Right atrium auricular region (tissue), 2 donors: ENCODE measurements around the gene CLEC16A. TPM values are rescaled to one million over a fixed set of nuclear protein-coding genes. Genes with fewer than 3 reads are reported as not detected.

Experiments
- DNase-seq: peaks from one replicate; pipeline ENCODE4 v3.0.0-alpha.2; 2019; ENCODE audit warnings: low spot score
- H3K27ac ChIP-seq, 2 donors: fragments of 200-600 bp; sonication (generic); 1 replicate in 1 of 2; 2 replicates in 1 of 2; pipeline ENCODE4 v1.5.1; 2016 to 2019
- H3K27me3 ChIP-seq, 2 donors: fragments of 200-600 bp; sonication (generic); one replicate each; pipeline versions ENCODE4 v1.5.1 to v1.6.0; 2017 to 2019
- H3K36me3 ChIP-seq: fragments of 200-600 bp; sonication (generic); one replicate; pipeline ENCODE4 v1.5.1; 2016
- H3K4me1 ChIP-seq, 2 donors: fragments of 200-600 bp; sonication (generic); one replicate each; pipeline versions ENCODE4 v1.5.1 to v1.6.0; 2017 to 2019
- H3K4me3 ChIP-seq, 2 donors: fragments of 200-600 bp; sonication (generic); 1 replicate in 1 of 2; 2 replicates in 1 of 2; pipeline ENCODE4 v1.5.1; 2017 to 2019; ENCODE audit warnings: mild to moderate bottlenecking in 1 of 2, moderate library complexity in 1 of 2
- H3K9me3 ChIP-seq, 2 donors: fragments of 200-600 bp; sonication (generic); one replicate each; pipeline ENCODE4 v1.5.1; 2019
- total RNA-seq, 2 donors: library from RNA; depleted of rRNA; stranded (reverse); fragments of >200 nt; gene quantifications; one replicate each; pipeline ENCODE4 v1.1.0, GENCODE V29; 2016
- TF ChIP-seq, protein P1 (sequence below), 2 donors: fragments of 200-600 bp; sonication (generic); IDR thresholded peaks; one replicate each; pipeline ENCODE4 v1.5.1; 2019; ENCODE audit warnings: antibody characterized with exemption in 2 of 2

CLEC16A gene
- total RNA-seq, 2 donors from 2014 or later, result 24.1 to 49.0 TPM

DNA sequence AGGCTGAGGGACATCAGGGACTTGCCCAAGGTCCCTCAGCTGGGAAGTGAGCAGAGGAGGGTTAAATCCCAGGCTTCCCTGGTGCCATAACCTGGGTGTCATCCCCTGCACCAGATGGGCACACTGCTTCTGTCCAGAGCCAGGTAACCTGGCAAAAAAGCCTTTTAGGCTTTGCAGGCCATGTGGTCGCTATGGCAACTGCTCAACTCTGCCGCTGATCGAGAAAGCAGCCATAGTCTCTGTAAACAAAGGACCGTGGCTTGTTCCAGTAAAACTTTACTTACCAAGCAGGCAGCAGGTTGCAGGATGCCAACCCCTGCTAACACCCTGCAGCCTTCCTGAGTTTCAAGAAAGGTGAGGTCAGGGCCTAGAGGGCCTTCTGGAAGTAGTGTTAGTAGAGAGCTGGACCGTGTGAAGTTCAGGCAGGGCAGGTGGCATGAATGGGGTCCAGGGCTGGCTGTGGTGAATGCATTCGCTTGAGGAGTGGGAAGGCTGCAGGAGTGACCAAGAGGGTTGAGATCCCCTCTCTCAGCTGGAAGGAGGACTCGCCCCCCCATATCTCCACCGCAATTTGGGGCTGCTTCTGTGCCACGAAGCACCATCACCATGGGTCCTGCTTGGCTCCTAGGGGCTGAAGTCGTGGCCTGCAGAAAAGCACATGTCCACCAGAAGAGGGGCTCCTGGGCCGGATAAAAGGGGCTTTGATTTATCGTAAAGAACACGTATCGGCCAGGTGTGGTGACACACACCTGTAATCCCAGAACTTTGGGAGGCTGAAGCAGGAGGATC is 220.3 kb downstream of the CLEC16A start:
- TF ChIP-seq, protein P1, sequence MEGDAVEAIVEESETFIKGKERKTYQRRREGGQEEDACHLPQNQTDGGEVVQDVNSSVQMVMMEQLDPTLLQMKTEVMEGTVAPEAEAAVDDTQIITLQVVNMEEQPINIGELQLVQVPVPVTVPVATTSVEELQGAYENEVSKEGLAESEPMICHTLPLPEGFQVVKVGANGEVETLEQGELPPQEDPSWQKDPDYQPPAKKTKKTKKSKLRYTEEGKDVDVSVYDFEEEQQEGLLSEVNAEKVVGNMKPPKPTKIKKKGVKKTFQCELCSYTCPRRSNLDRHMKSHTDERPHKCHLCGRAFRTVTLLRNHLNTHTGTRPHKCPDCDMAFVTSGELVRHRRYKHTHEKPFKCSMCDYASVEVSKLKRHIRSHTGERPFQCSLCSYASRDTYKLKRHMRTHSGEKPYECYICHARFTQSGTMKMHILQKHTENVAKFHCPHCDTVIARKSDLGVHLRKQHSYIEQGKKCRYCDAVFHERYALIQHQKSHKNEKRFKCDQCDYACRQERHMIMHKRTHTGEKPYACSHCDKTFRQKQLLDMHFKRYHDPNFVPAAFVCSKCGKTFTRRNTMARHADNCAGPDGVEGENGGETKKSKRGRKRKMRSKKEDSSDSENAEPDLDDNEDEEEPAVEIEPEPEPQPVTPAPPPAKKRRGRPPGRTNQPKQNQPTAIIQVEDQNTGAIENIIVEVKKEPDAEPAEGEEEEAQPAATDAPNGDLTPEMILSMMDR (IDR thresholded peaks at IDR 0.05), result no peak
- Histone ChIP-seq H3K4me3 (no peak overlapping the region), H3K9me3 (no peaks in the 10 kb centered on the region), H3K4me1 (peaks cover 3 to 36% of the 10 kb centered on the region in 2 donors), H3K27ac (no peak overlapping the region), H3K36me3 (peaks cover 13% of the 10 kb centered on the region), H3K27me3 (no peaks in the 10 kb centered on the region)
- no peak for DNase-seq

DNA sequence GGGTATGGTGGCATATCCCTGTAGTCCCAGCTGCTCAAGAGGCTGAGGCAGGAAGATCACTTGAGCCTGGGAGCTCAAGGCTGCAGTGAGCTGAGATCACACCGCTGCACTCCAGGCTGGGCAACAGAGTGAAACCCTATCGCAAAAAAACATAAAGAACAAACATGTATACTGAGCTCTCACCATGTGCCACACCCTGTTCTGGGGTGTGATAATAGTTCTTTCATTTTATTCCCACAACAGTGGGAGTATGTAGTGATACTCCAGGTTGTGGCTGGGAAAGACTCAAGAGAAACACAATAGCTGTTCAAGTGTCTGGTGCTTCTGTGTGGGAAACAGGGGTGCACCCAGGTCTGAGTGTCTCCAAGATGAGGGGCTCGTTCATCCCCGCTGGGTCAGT is 221.0 kb downstream of the CLEC16A start:
- no peak for DNase-seq
- Histone ChIP-seq H3K9me3 (no peaks in the 10 kb centered on the region), H3K36me3 (peaks cover 13% of the 10 kb centered on the region), H3K4me3 (no peak overlapping the region), H3K27ac (no peak overlapping the region), H3K27me3 (no peaks in the 10 kb centered on the region), H3K4me1 (peaks cover 3 to 35% of the 10 kb centered on the region in 2 donors)
- TF ChIP-seq, protein P1 (IDR thresholded peaks at IDR 0.05), result no peak

DNA sequence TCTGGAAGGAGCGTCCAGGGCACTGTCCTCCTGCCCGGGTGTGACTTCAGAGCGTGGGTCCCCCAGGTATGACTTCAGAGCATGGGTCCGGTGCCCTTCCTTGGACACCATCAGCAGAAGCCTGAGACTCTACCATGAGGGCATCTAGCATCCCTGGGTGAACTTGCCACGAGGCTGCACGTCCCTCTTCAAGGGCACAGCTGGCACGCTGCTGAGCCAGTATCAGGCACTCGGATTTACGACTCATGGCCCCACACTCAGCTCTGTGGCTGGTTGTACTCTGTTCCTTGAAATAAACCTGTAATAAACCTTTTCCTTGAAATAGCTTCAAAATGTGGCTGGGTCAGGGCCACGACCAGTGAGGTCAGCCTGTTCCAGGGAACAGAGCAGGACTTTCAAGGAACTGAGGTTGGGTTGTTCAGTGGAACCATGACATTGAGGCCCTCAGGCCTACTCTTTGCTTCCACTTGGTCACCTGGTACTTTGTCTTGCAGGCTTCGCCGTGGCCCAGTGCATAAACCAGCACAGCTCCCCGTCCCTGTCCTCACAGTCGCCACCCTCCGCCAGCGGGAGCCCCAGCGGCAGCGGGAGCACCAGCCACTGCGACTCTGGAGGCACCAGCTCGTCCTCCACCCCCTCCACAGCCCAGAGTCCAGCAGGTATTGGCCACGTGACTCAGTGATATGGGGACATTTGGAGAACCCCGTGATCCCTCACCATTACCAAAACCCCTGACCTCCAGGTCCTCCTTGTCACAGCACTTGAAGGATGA is 221.7 kb downstream of the CLEC16A start:
- H3K9me3 ChIP-seq, result no peaks in the 10 kb centered on the region
- H3K27ac ChIP-seq, result no peak overlapping the region
- peaks cover 3 to 32% of the 10 kb centered on the region in 2 donors for H3K4me1 ChIP-seq
- H3K27me3 ChIP-seq, result no peaks in the 10 kb centered on the region
- DNase-seq, result no peak
- TF ChIP-seq, protein P1 (IDR thresholded peaks at IDR 0.05), result no peak
- peaks cover 13% of the 10 kb centered on the region for H3K36me3 ChIP-seq
- H3K4me3 ChIP-seq, result no peak overlapping the region

DNA sequence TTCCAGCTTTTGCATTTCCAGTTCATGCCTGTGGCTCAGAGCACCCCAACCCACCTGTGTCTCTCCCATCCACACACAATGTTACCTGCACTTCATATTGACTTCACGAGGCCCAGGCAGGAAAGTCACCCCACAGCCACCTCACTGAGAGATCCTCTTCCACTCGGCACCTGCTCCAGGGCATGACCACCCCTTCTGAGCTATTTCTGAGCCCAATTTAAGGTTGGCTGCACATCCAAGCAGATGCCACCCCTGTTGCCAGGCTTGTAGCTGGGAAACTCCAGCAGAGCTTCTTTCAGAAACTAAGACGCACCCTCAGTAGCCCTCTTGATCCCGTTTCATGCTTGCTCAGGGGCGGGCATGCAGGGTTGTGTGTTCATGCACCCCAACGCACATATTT is 223.2 kb downstream of the CLEC16A start:
- H3K4me3 ChIP-seq, result no peak overlapping the region
- DNase-seq, result no peak
- H3K36me3 ChIP-seq, result peaks cover 13% of the 10 kb centered on the region
- H3K9me3 ChIP-seq, result no peaks in the 10 kb centered on the region
- TF ChIP-seq, protein P1 (IDR thresholded peaks at IDR 0.05), result no peak
- no peaks in the 10 kb centered on the region for H3K27me3 ChIP-seq
- H3K4me1 ChIP-seq, result peaks cover 2 to 17% of the 10 kb centered on the region in 2 donors
- H3K27ac ChIP-seq, result no peak overlapping the region

DNA sequence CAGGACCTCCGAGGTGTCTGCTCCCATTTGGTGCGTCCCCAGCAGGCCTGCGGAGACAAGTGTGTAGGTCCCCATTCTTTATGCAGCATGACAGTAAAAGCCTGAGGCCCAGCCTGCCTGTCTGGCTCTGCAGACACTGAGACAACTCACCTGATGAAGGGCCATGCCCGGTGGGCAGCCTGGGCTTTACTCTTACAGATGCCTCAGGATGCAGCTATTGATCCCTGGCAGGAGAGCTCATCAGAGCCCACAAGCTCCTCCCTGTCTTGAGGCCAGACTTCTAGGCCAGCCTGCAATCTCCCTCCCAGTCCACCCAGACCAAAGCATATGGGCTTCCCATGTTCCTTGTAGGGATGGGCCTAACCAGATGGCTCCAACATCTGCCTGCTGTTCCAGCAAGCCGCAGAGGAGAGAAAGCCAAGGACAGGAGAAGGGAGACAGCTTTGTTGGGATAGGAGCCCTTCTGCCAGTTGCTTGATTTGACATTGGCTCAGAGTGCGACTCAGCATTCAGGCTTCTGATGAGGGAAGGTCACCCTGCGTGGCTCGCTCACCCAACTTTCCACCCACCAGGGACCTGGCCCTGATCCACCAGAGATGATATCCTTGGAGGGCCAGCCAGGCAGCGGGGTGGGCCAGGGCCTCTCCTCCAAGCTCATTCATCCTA is 224.2 kb downstream of the CLEC16A start:
- no peak overlapping the region for H3K4me3 ChIP-seq
- no peaks in the 10 kb centered on the region for H3K9me3 ChIP-seq
- no peaks in the 10 kb centered on the region for H3K27me3 ChIP-seq
- DNase-seq, result no peak
- H3K4me1 ChIP-seq, result peaks cover 0 to 8% of the 10 kb centered on the region in 2 donors
- H3K27ac ChIP-seq, result no peak overlapping the region
- H3K36me3 ChIP-seq, result peaks cover 13% of the 10 kb centered on the region
- TF ChIP-seq, protein P1 (IDR thresholded peaks at IDR 0.05), result no peak
